ENCODE results near the gene EDDM13. TPM values are rescaled to one million over a fixed set of nuclear protein-coding genes. Genes with fewer than 3 reads are reported as not detected.

The EDDM13 gene
- total and polyA plus RNA-seq, 10 of the 15 experiments (the other 5 are each of a cell fraction or from before 2014, with no cell fraction given): 0.15 to 0.37 TPM; not detected in 8

DNA sequence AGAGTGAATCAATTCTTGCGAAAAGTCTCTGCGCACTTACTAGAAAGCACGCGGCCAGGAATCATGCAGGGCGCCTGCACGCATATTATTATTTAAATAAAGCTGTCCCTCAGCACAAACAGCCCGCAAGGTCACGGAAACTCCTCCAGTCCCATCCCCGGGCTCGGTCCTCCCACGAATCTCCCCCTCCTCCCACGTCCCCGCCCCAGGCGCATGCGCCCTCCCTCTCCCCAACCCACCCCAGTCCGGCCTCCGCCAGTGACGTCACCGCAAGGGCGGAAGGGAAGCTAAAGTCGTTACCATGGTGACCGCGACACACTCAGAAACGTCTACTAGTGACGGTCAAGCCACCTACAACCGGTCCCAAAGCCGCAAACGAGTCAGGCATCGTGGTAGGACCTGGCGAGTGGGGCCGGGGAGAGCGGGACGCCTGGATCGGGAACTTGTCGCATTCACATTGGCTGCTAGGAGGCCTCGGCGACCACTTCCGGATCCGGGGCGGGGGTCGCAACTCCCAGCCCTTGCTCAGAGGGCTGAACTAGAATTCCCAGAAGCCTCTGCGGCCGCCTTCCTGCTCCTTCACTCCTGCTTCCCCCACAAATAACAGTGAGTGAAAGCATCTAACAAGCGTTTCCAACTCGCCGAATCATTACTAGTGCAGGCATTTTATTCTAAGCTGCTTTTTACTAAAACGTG lies 42.0 kb downstream of the EDDM13 start, which contains the start of gene ZSCAN5A:
Gene ZSCAN5A, minus strand, starts transcription at position 459 of the 696 bp plus-strand sequence. CDS start 89,793 bp downstream, outside the sequence.
- Histone ChIP-seq H3K9ac (ENCODE audit: control insufficient read depth, insufficient read depth, low read length) (peak within 1 kb of the TSS; percentile 78), H3K4me1 (ENCODE audit: control insufficient read depth, insufficient read depth, low read length) (peaks cover 3% of the 10 kb centered on the region), H4K20me1 (ENCODE audit: control insufficient read depth, insufficient read depth) (no peaks in the 10 kb centered on the region), H3K79me2 (ENCODE audit: control insufficient read depth, insufficient read depth, low read length) (no peaks in the 10 kb centered on the region), H3K27ac (ENCODE audit: control insufficient read depth, insufficient read depth) (peak within 1 kb of the TSS; percentile 98), H2AFZ (ENCODE audit: control insufficient read depth, low read depth, low read length) (peak within 1 kb of the TSS; percentile 100), H3K36me3 (ENCODE audit: control insufficient read depth in 2 of 2, insufficient read depth in 2 of 2, low read length in 1 of 2) (0 out of 4 replicates have a peak, but pooled peaks cover 0 to 3% of the 10 kb centered on the region in 2 experiments), H3K4me3 (peak within 1 kb of the TSS; percentile 92), H3K4me2 (ENCODE audit: control insufficient read depth, insufficient read depth) (peak within 1 kb of the TSS; percentile 79), H3K9me3 (replicated peaks; ENCODE audit: control insufficient read depth, insufficient read depth, low read length) (no peaks in the 10 kb centered on the region; the same call in 2 of the 3 replicates), H3K27me3 (replicated peaks in 1 of 2; ENCODE audit: control insufficient read depth in 2 of 2, insufficient read depth in 2 of 2, low read length in 1 of 2) (no peaks in the 10 kb centered on the region)
- FAIRE-seq (no peak), ATAC-seq (peak; percentile 87), DNase-seq (ENCODE audit: low read depth, low spot score) (peak; percentile 89)
- ChIA-PET POLR2A (interaction anchor here (0.6 to 1.3 kb wide), 5 partner anchors 194 to 965 kb away, joined by 3 to 6 read pairs (median 4); partner anchors contain the start of gene ZNF787), SMC1A (ENCODE audit: uncharacterized antibody, unreplicated experiment) (interaction anchor here (1.0 to 2.0 kb wide), 2 partner anchors 19 kb away, joined by 3 to 8 read pairs; no protein-coding TSS in a partner anchor), RAD21 (ENCODE audit: unreplicated experiment) (interaction anchor here (0.6 to 3.7 kb wide), 7 partner anchors 19 to 682 kb away, joined by 3 to 16 read pairs (median 5); partner anchors contain the start of genes CCDC106 and ZNF787), CTCF (interaction anchor here (0.7 to 10.4 kb wide), 9 partner anchors 13 to 1702 kb away, joined by 3 to 88 read pairs (median 4); no protein-coding TSS in a partner anchor)
- intact Hi-C loops (cut with micrococcal nuclease; ENCODE audit: unreplicated experiment): loop anchor here (1.0 kb wide), 2 partner anchors 173 to 234 kb away; partner anchors contain the start of gene ZNF444
- no TSS peak for BruUV-seq (replicated peaks)
- WGBS (ENCODE audit: insufficient coverage, insufficient replicate concordance, low lambda C conversion rate, missing lambda C conversion rate): 1% methylated on average over 38 of the region's 47 CpGs
- in situ Hi-C loops (cut with MboI): loop anchor here (5.0 kb wide), 2 partner anchors 232 to 662 kb away; no protein-coding TSS in a partner anchor
- TF ChIP-seq, protein P1, sequence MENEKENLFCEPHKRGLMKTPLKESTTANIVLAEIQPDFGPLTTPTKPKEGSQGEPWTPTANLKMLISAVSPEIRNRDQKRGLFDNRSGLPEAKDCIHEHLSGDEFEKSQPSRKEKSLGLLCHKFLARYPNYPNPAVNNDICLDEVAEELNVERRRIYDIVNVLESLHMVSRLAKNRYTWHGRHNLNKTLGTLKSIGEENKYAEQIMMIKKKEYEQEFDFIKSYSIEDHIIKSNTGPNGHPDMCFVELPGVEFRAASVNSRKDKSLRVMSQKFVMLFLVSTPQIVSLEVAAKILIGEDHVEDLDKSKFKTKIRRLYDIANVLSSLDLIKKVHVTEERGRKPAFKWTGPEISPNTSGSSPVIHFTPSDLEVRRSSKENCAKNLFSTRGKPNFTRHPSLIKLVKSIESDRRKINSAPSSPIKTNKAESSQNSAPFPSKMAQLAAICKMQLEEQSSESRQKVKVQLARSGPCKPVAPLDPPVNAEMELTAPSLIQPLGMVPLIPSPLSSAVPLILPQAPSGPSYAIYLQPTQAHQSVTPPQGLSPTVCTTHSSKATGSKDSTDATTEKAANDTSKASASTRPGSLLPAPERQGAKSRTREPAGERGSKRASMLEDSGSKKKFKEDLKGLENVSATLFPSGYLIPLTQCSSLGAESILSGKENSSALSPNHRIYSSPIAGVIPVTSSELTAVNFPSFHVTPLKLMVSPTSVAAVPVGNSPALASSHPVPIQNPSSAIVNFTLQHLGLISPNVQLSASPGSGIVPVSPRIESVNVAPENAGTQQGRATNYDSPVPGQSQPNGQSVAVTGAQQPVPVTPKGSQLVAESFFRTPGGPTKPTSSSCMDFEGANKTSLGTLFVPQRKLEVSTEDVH (IDR thresholded peaks at IDR 0.05; ENCODE audit: low read depth, partially characterized antibody): peak; percentile 89
- no peak for TF ChIP-seq ZSCAN29 (IDR thresholded peaks at IDR 0.05)
- TF ChIP-seq NFXL1 (IDR thresholded peaks at IDR 0.05; ENCODE audit: borderline replicate concordance): peak; percentile 97
- peak; percentile 99 for TF ChIP-seq ATF7 (IDR thresholded peaks at IDR 0.05; ENCODE audit: low read depth)
- TF ChIP-seq ZNF384 (IDR thresholded peaks at IDR 0.05; ENCODE audit: borderline replicate concordance, low read depth, low read length): no peak
- TF ChIP-seq IKZF1 (conservative IDR thresholded peaks at IDR 0.05): peak; percentile 97; the same call in 1 of the 2 replicates
- TF ChIP-seq BCL11A (IDR thresholded peaks at IDR 0.05; ENCODE audit: low read depth, low read length): no peak
- TF ChIP-seq ASH2L (IDR thresholded peaks at IDR 0.05; ENCODE audit: borderline replicate concordance, low read depth): 0 out of 2 replicates have a peak, but pooled peaks have one; percentile 5
- peak; percentile 58; the same call in 1 of the 2 replicates for TF ChIP-seq LARP7 (IDR thresholded peaks at IDR 0.05)
- TF ChIP-seq MEF2A (IDR thresholded peaks at IDR 0.05; ENCODE audit: insufficient read depth, low read depth, low read length): no peak
- no peak for TF ChIP-seq MTA3 (IDR thresholded peaks at IDR 0.05; ENCODE audit: borderline replicate concordance, low read length)
- no peak for TF ChIP-seq STAT3 (IDR thresholded peaks at IDR 0.05; ENCODE audit: low read depth, low read length)
- no peak for TF ChIP-seq RCOR1 (conservative IDR thresholded peaks at IDR 0.05; ENCODE audit: low read depth, low read length)
- peak; percentile 56; the same call in 1 of the 2 replicates for TF ChIP-seq SMAD5 (IDR thresholded peaks at IDR 0.05; ENCODE audit: low read depth)
- peak; percentile 68 for TF ChIP-seq MXI1 (IDR thresholded peaks at IDR 0.05; ENCODE audit: low read depth, low read length)
- TF ChIP-seq NR2F1 (conservative IDR thresholded peaks at IDR 0.05): peak; percentile 71; the same call in 1 of the 2 replicates
- TF ChIP-seq PAX5 (IDR thresholded peaks at IDR 0.05; ENCODE audit: borderline replicate concordance, low read depth, low read length): peak; percentile 63; the same call in 1 of the 2 replicates
- TF ChIP-seq MYC (IDR thresholded peaks at IDR 0.05; ENCODE audit: insufficient read depth, insufficient read length, insufficient replicate concordance, low read length, severe bottlenecking): peak; percentile 28
- peak; percentile 30 to 92 for TF ChIP-seq EGR1 (IDR thresholded peaks at IDR 0.05; ENCODE audit: borderline replicate concordance in 1 of 2, low read depth in 2 of 2, low read length in 2 of 2)
